ENCODE results near the gene MEF2C. TPM values are rescaled to one million over a fixed set of nuclear protein-coding genes. Genes with fewer than 3 reads are reported as not detected.
A peak's percentile ranks its signal among the peaks of the same experiment; 100 is the strongest.

The MEF2C gene
- total and polyA plus RNA-seq, 4 donors = 2.8 to 15.9 (median 10.1) TPM

DNA sequence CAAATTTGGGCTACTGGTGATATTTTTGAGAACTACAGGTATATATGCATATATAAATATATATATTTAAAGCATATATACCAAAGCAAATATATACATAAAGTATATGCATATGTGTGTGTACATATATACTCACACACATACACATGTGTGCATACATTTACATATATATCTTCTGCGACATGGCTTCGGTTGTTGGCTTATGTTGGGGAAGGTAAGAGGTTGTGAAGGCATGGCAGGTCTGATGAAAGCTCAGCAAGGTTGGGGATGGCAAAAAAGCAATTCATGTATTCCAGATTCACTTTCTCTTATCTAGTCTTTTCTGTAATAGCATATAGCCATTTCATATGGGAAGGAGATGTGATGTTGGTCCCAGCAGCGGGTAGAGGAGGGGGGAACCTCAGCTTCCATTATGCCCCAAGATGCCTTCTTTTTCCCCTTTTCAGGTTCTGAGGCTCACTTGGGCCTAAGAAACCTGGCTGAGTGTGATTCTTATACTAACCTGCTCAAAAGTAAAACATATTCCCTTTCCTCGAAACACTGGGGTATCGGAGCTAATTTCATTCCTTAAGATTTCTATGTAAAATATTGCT lies 201.7 kb downstream of the MEF2C start (continued):
- TF ChIP-seq, protein P1, sequence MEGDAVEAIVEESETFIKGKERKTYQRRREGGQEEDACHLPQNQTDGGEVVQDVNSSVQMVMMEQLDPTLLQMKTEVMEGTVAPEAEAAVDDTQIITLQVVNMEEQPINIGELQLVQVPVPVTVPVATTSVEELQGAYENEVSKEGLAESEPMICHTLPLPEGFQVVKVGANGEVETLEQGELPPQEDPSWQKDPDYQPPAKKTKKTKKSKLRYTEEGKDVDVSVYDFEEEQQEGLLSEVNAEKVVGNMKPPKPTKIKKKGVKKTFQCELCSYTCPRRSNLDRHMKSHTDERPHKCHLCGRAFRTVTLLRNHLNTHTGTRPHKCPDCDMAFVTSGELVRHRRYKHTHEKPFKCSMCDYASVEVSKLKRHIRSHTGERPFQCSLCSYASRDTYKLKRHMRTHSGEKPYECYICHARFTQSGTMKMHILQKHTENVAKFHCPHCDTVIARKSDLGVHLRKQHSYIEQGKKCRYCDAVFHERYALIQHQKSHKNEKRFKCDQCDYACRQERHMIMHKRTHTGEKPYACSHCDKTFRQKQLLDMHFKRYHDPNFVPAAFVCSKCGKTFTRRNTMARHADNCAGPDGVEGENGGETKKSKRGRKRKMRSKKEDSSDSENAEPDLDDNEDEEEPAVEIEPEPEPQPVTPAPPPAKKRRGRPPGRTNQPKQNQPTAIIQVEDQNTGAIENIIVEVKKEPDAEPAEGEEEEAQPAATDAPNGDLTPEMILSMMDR (IDR thresholded peaks at IDR 0.05; ENCODE audit: low read depth, low read length, missing input control) = no peak
- TF ChIP-seq FOXA1 (IDR thresholded peaks at IDR 0.05) (no peak), NR2F2 (IDR thresholded peaks at IDR 0.05) (no peak)

DNA sequence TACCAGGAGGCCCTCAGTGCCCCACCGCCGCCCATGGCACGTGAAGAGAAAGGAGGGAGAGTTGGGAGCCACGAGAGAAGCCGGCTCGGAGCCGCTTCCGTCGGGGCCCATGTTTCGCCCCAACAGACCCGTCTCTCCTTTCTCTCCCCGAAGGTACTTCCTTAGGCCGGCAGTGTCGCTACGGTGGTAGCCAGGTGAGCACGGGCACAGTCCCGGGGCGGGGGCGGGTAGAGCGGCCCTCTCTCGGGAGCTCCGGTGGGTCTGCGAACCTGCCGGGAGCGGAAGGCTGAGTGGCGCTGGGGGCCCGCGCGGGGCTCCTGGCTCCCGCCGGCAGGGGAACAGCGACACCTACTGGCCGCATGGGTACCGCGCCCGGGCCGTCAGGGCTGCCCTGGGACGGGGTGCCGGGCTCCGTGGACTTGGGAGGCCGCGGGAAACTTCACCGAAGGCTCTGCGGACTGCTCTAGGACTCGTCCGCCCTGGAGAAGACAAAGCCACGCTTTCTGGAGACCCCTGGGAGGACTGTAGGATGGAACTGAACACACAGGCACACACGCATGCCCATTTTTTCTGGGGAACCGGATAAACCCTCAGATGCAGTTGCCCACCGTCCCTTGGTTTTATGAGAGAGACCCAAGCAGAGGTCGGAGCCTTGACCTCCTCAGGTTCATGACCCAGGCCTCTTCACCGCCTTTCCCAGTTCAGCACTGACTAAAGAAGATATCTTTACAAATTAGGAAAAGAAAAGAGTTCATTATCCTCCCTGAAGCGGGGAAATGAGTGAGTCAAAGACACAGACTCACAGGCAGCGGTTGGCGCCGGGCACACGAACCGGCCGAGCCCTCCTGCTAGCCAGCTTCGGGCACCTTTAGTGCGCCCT lies 202.5 kb downstream of the MEF2C start:
- no peak overlapping the region for H3K9ac ChIP-seq (ENCODE audit: low read depth in 1 of 2, low read length in 2 of 2)
- WGBS = 4% methylated on average over 61 of the region's 61 CpGs
- H3K4me1 ChIP-seq (ENCODE audit: control insufficient read depth in 4 of 4, insufficient read depth in 4 of 4, low read length in 3 of 4) = peaks cover 4 to 19% (median 12%) of the 10 kb centered on the region in 4 donors
- H3K4me3 ChIP-seq (ENCODE audit: low read depth in 1 of 3, low read length in 3 of 3) = peak overlapping the region in 2 of 3 donors; percentile 58 to 60
- H3K9me3 ChIP-seq (ENCODE audit: control insufficient read depth in 4 of 4, low read length in 3 of 4) = no peaks in the 10 kb centered on the region
- TF ChIP-seq RAD21 (IDR thresholded peaks at IDR 0.05) = peak; percentile 84 to 88
- TF ChIP-seq, protein P1 (IDR thresholded peaks at IDR 0.05; ENCODE audit: low read depth, low read length, missing input control) = peak; percentile 83
- TF ChIP-seq YY1 (IDR thresholded peaks at IDR 0.05) = no peak
- H3K27ac ChIP-seq (ENCODE audit: low read depth in 1 of 2, low read length in 2 of 2) = no peak overlapping the region
- no peaks in the 10 kb centered on the region for H3K36me3 ChIP-seq (ENCODE audit: control insufficient read depth in 4 of 4, insufficient read depth in 3 of 4, low read depth in 1 of 4, low read length in 3 of 4)
- DNase-seq (ENCODE audit: low spot score) = peak; percentile 85
- peaks cover 10 to 45% (median 27%) of the 10 kb centered on the region in 4 donors for H3K27me3 ChIP-seq (ENCODE audit: control insufficient read depth in 4 of 4, insufficient read depth in 4 of 4, low read length in 3 of 4)

DNA sequence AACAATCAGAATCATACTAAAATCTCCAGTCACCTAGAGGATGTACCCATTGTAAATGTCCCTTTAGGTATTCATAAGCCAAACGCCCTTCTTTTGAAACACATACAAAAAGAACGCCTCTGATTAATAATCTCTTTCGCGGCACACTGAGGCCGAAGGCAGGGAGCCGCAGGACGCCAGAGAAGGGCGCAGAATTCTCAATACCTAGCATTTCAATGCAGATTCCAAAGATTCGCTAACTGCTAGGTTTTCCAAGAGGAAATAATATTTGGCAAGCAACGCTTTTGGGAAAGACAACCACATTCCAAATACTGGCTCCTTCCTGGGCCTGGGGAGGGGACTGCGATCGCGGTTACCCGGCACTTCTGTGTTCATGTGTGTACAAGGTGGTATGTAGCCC lies 203.3 kb downstream of the MEF2C start:
- WGBS = 26% methylated on average over 14 of the region's 14 CpGs
- peak overlapping the region in 1 of 3 donors; percentile 60 for H3K4me3 ChIP-seq (ENCODE audit: low read depth in 1 of 3, low read length in 3 of 3)

DNA sequence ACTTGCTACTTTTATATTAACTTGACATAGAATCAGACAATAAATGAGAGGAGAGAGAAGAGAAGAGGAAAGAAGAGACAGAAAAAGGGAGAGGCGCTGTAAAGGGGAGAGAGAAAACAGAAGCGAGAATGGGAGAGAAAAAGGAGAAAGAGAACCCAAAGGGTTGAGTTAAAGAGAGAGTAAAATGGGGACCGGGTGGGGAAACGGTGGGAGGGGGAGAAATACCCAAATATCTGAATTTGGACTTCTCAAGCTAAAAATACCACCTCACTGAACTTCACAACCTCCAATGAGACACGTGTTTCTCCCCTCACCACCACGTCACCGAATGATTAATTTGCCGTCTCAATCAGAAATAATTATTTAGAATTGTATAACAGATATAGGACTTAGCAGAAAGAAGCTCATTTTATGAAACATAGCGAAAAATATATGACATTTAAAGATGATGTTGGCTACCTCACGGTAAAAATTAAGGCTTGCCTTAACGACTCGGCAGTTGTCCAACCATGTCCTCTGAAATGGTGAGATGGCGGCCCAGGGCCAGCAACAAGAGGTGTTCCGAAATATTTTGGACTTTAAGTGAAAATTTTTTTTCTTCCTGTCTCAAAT lies 204.1 kb downstream of the MEF2C start:
- TF ChIP-seq, protein P1 (IDR thresholded peaks at IDR 0.05; ENCODE audit: low read depth, low read length, missing input control) = no peak
- TF ChIP-seq, protein P2, sequence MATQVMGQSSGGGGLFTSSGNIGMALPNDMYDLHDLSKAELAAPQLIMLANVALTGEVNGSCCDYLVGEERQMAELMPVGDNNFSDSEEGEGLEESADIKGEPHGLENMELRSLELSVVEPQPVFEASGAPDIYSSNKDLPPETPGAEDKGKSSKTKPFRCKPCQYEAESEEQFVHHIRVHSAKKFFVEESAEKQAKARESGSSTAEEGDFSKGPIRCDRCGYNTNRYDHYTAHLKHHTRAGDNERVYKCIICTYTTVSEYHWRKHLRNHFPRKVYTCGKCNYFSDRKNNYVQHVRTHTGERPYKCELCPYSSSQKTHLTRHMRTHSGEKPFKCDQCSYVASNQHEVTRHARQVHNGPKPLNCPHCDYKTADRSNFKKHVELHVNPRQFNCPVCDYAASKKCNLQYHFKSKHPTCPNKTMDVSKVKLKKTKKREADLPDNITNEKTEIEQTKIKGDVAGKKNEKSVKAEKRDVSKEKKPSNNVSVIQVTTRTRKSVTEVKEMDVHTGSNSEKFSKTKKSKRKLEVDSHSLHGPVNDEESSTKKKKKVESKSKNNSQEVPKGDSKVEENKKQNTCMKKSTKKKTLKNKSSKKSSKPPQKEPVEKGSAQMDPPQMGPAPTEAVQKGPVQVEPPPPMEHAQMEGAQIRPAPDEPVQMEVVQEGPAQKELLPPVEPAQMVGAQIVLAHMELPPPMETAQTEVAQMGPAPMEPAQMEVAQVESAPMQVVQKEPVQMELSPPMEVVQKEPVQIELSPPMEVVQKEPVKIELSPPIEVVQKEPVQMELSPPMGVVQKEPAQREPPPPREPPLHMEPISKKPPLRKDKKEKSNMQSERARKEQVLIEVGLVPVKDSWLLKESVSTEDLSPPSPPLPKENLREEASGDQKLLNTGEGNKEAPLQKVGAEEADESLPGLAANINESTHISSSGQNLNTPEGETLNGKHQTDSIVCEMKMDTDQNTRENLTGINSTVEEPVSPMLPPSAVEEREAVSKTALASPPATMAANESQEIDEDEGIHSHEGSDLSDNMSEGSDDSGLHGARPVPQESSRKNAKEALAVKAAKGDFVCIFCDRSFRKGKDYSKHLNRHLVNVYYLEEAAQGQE (IDR thresholded peaks at IDR 0.05) = no peak
- no peak for TF ChIP-seq RXRA (IDR thresholded peaks at IDR 0.05)
- TF ChIP-seq JUND (IDR thresholded peaks at IDR 0.05) = no peak
- WGBS = 17% methylated on average over 14 of the region's 14 CpGs
- H3K4me1 ChIP-seq (ENCODE audit: control insufficient read depth in 4 of 4, insufficient read depth in 4 of 4, low read length in 3 of 4) = peaks cover 17 to 34% (median 24%) of the 10 kb centered on the region in 4 donors

More for the DNA sequence above, 203.3 kb downstream of the MEF2C start:
- Histone ChIP-seq H3K9me3 (ENCODE audit: control insufficient read depth in 4 of 4, low read length in 3 of 4) (no peaks in the 10 kb centered on the region), H3K27ac (ENCODE audit: low read depth in 1 of 2, low read length in 2 of 2) (no peak overlapping the region), H3K36me3 (ENCODE audit: control insufficient read depth in 4 of 4, insufficient read depth in 3 of 4, low read depth in 1 of 4, low read length in 3 of 4) (no peaks in the 10 kb centered on the region), H3K4me1 (ENCODE audit: control insufficient read depth in 4 of 4, insufficient read depth in 4 of 4, low read length in 3 of 4) (peaks cover 12 to 27% (median 18%) of the 10 kb centered on the region in 4 donors), H3K27me3 (ENCODE audit: control insufficient read depth in 4 of 4, insufficient read depth in 4 of 4, low read length in 3 of 4) (peaks cover 10 to 53% (median 25%) of the 10 kb centered on the region in 4 donors), H3K9ac (ENCODE audit: low read depth in 1 of 2, low read length in 2 of 2) (no peak overlapping the region)
- no peak for DNase-seq (ENCODE audit: low spot score)
- TF ChIP-seq EGR1 (IDR thresholded peaks at IDR 0.05; ENCODE audit: low read depth in 2 of 2) = no peak
- no peak for TF ChIP-seq JUND (IDR thresholded peaks at IDR 0.05)
- TF ChIP-seq SP1 (IDR thresholded peaks at IDR 0.05) = no peak

More for the DNA sequence above, 204.1 kb downstream of the MEF2C start:
- Histone ChIP-seq H3K4me3 (ENCODE audit: low read depth in 1 of 3, low read length in 3 of 3) (no peak overlapping the region), H3K27me3 (ENCODE audit: control insufficient read depth in 4 of 4, insufficient read depth in 4 of 4, low read length in 3 of 4) (peaks cover 10 to 50% (median 23%) of the 10 kb centered on the region in 4 donors), H3K36me3 (ENCODE audit: control insufficient read depth in 4 of 4, insufficient read depth in 3 of 4, low read depth in 1 of 4, low read length in 3 of 4) (no peaks in the 10 kb centered on the region), H3K9ac (ENCODE audit: low read depth in 1 of 2, low read length in 2 of 2) (no peak overlapping the region), H3K9me3 (ENCODE audit: control insufficient read depth in 4 of 4, low read length in 3 of 4) (no peaks in the 10 kb centered on the region), H3K27ac (ENCODE audit: low read depth in 1 of 2, low read length in 2 of 2) (no peak overlapping the region)
- DNase-seq (ENCODE audit: low spot score) = no peak
